ENCODE results near the gene GPM6B. TPM values are rescaled to one million over a fixed set of nuclear protein-coding genes. Genes with fewer than 3 reads are reported as not detected.

Gene GPM6B
- total and polyA plus RNA-seq, 2 of the 4 experiments (the other 2 are of a cell fraction), result 4.2 to 5.9 TPM

GRCh38 chrX:13741695-13742094 is 75.2 kb downstream of the GPM6B start:
- POLR2A ChIA-PET (ENCODE audit: unreplicated experiment), result no interaction called here

More at GRCh38 chrX:13741695-13742094, 75.2 kb downstream of the GPM6B start:
- H4K8ac ChIP-seq (ENCODE audit: low read depth in 2 of 2, low read length in 2 of 2), result no peak overlapping the region
- no peak overlapping the region for H2AK5ac ChIP-seq (ENCODE audit: low read depth, low read length)
- H3K18ac ChIP-seq (ENCODE audit: low read depth, low read length), result no peak overlapping the region
- H4K91ac ChIP-seq (ENCODE audit: insufficient read depth, low read depth, low read length), result no peak overlapping the region
- H2BK5ac ChIP-seq (ENCODE audit: low read depth, low read length, poor library complexity, severe bottlenecking), result no peak overlapping the region
- no peak overlapping the region for H3K4ac ChIP-seq (ENCODE audit: low read depth, low read length)
- H2BK120ac ChIP-seq (ENCODE audit: low read depth, low read length), result no peak overlapping the region
- H3K14ac ChIP-seq (replicated peaks; ENCODE audit: low read depth, low read length), result no peak overlapping the region
- H3K79me1 ChIP-seq (ENCODE audit: low read depth in 1 of 2, low read length in 2 of 2), result peaks cover 0 to 2% of the 10 kb centered on the region in 2 experiments; a peak in 2 of 4 replicates
- intact Hi-C loops (cut with micrococcal nuclease) (loop anchor here (10.0 kb wide), 1 partner anchor 927 kb away; no protein-coding TSS in a partner anchor), dilution Hi-C loops (cut with HindIII; ENCODE audit: low sequenced_read_pairs, unreplicated experiment) (no loop called here), in situ Hi-C loops (cut with MboI; ENCODE audit: low sequenced_read_pairs) (loop anchor here (10.0 to 25.0 kb wide), 2 partner anchors 227 to 779 kb away; no protein-coding TSS in a partner anchor)
- CTCF ChIA-PET, result no interaction called here
- no peak for DNase-seq
- no peaks in the 10 kb centered on the region for H3K9me3 ChIP-seq (ENCODE audit: control insufficient read depth, insufficient read depth, low read length)
- H3K27ac ChIP-seq (ENCODE audit: insufficient read depth, low read length), result no peak overlapping the region
- no peak overlapping the region for H3K9ac ChIP-seq (ENCODE audit: low read depth, low read length)
- H3K4me1 ChIP-seq (ENCODE audit: control insufficient read depth, insufficient read depth, low read length), result no peaks in the 10 kb centered on the region
- no peak overlapping the region for H3K4me3 ChIP-seq (ENCODE audit: insufficient read depth, low read depth, low read length)
- TF ChIP-seq, protein P1, sequence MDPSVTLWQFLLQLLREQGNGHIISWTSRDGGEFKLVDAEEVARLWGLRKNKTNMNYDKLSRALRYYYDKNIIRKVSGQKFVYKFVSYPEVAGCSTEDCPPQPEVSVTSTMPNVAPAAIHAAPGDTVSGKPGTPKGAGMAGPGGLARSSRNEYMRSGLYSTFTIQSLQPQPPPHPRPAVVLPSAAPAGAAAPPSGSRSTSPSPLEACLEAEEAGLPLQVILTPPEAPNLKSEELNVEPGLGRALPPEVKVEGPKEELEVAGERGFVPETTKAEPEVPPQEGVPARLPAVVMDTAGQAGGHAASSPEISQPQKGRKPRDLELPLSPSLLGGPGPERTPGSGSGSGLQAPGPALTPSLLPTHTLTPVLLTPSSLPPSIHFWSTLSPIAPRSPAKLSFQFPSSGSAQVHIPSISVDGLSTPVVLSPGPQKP (IDR thresholded peaks at IDR 0.05; ENCODE audit: borderline replicate concordance, low read depth, low read length), result no peak
- TF ChIP-seq RCOR1 (IDR thresholded peaks at IDR 0.05; ENCODE audit: insufficient replicate concordance, low read length) (no peak), NFE2L2 (IDR thresholded peaks at IDR 0.05; ENCODE audit: low read depth, low read length) (no peak), SMC3 (IDR thresholded peaks at IDR 0.05; ENCODE audit: low read depth, low read length) (no peak), MAZ (IDR thresholded peaks at IDR 0.05; ENCODE audit: borderline replicate concordance, low read depth, low read length) (no peak), BHLHE40 (IDR thresholded peaks at IDR 0.05; ENCODE audit: low read depth, low read length) (no peak), USF2 (IDR thresholded peaks at IDR 0.05; ENCODE audit: low read depth, low read length) (no peak), RFX5 (IDR thresholded peaks at IDR 0.05; ENCODE audit: low read depth, low read length) (no peak), FOS (IDR thresholded peaks at IDR 0.05; ENCODE audit: low read depth, low read length) (no peak), MAFK (IDR thresholded peaks at IDR 0.05; ENCODE audit: low read depth, low read length) (no peak), CHD1 (IDR thresholded peaks at IDR 0.05; ENCODE audit: low read depth, low read length) (no peak), MXI1 (IDR thresholded peaks at IDR 0.05; ENCODE audit: borderline replicate concordance, low read depth, low read length) (no peak), POLR2A (IDR thresholded peaks at IDR 0.05; ENCODE audit: low read depth, low read length) (no peak), RAD21 (IDR thresholded peaks at IDR 0.05; ENCODE audit: low read length) (no peak), CEBPB (IDR thresholded peaks at IDR 0.05; ENCODE audit: low read depth, low read length) (no peak)
- TF ChIP-seq, protein P2, sequence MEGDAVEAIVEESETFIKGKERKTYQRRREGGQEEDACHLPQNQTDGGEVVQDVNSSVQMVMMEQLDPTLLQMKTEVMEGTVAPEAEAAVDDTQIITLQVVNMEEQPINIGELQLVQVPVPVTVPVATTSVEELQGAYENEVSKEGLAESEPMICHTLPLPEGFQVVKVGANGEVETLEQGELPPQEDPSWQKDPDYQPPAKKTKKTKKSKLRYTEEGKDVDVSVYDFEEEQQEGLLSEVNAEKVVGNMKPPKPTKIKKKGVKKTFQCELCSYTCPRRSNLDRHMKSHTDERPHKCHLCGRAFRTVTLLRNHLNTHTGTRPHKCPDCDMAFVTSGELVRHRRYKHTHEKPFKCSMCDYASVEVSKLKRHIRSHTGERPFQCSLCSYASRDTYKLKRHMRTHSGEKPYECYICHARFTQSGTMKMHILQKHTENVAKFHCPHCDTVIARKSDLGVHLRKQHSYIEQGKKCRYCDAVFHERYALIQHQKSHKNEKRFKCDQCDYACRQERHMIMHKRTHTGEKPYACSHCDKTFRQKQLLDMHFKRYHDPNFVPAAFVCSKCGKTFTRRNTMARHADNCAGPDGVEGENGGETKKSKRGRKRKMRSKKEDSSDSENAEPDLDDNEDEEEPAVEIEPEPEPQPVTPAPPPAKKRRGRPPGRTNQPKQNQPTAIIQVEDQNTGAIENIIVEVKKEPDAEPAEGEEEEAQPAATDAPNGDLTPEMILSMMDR (conservative IDR thresholded peaks at IDR 0.05; ENCODE audit: low read depth, low read length), result no peak
- H2BK15ac ChIP-seq (ENCODE audit: low read depth, low read length), result no peak overlapping the region
- WGBS, 2 experiments (ENCODE audit: extremely low coverage in 2 of 2, insufficient read length in 1 of 2), result 73% methylated on average over 3 of the region's 6 CpGs; no CpG with 5 or more reads in 1 of the 2 experiments
- no peak overlapping the region for H4K5ac ChIP-seq (ENCODE audit: low read depth, low read length)
- H4K20me1 ChIP-seq (ENCODE audit: insufficient read depth, low read length), result no peaks in the 10 kb centered on the region
- no peaks in the 10 kb centered on the region for H3K27me3 ChIP-seq (ENCODE audit: control insufficient read depth, insufficient read depth, low read length)
- no TSS peak for BruUV-seq (replicated peaks)
- no peak for ATAC-seq (ENCODE audit: low read depth)
- no peak overlapping the region for H3K56ac ChIP-seq (ENCODE audit: extremely low read depth, insufficient read depth, low read length)
- peaks cover 4% of the 10 kb centered on the region for H3K36me3 ChIP-seq (ENCODE audit: control insufficient read depth, insufficient read depth, low read length)
- H2AFZ ChIP-seq (replicated peaks; ENCODE audit: low read length, poor library complexity), result no peak overlapping the region
- no peak overlapping the region for H2BK20ac ChIP-seq (ENCODE audit: low read depth, low read length)
- no peak overlapping the region for H3K23ac ChIP-seq (ENCODE audit: low read depth, low read length)
- H3K9me1 ChIP-seq (ENCODE audit: insufficient read depth, low read length), result no peaks in the 10 kb centered on the region
- no peak overlapping the region for H3K4me2 ChIP-seq (ENCODE audit: low read depth, low read length)
- H2AK9ac ChIP-seq (replicated peaks; ENCODE audit: low read depth, low read length, poor library complexity), result no peak overlapping the region

Data from IMR-90 (cell line).